Measurements from ENCODE around the gene WDR18.

DNA sequence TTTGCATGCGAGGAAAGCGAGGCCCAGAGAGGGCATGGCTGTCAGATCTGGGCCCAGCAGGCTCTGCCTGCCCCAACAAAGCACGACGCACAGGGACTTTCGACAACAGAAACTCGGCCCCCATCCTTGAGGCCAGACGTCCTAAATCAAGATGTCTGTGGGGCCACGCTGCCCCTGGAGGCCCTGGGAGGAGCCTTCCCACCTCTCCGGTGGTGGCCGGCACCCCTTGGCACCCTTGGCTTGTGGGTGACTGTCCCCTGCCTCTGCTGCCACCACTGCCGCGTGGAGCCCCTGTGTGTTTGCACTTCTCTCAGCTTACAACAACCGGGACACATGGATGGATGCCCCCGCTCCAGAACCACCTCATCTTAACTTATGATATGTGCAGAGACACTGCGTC is 4.4 kb downstream of the WDR18 start:
- TF ChIP-seq, protein P1, sequence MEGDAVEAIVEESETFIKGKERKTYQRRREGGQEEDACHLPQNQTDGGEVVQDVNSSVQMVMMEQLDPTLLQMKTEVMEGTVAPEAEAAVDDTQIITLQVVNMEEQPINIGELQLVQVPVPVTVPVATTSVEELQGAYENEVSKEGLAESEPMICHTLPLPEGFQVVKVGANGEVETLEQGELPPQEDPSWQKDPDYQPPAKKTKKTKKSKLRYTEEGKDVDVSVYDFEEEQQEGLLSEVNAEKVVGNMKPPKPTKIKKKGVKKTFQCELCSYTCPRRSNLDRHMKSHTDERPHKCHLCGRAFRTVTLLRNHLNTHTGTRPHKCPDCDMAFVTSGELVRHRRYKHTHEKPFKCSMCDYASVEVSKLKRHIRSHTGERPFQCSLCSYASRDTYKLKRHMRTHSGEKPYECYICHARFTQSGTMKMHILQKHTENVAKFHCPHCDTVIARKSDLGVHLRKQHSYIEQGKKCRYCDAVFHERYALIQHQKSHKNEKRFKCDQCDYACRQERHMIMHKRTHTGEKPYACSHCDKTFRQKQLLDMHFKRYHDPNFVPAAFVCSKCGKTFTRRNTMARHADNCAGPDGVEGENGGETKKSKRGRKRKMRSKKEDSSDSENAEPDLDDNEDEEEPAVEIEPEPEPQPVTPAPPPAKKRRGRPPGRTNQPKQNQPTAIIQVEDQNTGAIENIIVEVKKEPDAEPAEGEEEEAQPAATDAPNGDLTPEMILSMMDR (IDR thresholded peaks at IDR 0.05): no peak
- TF ChIP-seq POLR2AphosphoS5 (IDR thresholded peaks at IDR 0.05; ENCODE audit: insufficient read depth in 1 of 2, low read depth in 1 of 2): no peak

Data from vagina (tissue), 2 donors.